Measurements from ENCODE around the gene KMT2B. TPM values are rescaled to one million over a fixed set of nuclear protein-coding genes. Genes with fewer than 3 reads are reported as not detected.

The KMT2B gene
- polyA plus RNA-seq, 2 of the 4 experiments (the other 2 are of a cell fraction), result 17.8 to 39.4 TPM

DNA sequence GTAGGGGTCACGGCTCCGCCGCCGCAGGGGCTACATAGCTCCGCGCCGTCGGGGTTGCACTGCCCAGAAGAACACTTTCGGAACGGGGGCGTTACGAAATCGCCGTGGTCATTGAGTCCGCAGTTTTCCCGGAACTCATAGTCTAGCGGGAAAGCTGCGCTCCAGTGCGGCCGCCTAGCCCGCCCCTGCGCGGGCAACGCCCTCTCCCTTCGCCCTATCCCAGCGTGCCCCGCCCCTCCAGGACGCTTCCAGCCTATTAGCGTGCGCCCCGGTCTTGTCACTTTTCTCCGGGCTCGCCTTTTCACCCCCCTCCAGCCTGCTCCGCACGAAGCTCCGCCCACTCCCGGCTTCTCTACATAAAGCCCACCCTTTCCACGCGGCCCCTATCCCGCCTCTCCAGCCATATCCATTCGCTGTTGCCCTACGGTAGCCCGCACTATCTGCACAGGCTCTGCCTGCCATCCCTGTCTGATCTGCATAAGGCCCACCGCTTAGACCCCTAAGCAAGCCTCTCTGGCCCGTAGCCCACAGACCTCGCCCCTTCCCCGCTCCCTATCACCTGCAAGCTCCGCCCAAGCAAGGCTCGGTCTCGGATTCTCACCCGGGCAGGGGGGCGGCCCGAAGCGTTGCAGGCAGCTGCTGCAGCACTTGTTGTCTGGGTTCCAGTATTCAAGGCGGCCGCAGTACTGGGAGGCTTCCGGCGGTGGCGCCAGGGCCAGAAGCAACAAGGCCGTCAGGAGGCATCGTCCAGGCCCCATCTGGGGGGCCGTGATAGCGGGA lies 22.8 kb downstream of the KMT2B start (continued):
- TF ChIP-seq HOXA7 (CRISPR knock-in tag; IDR thresholded peaks at IDR 0.05) (no peak), BCL3 (IDR thresholded peaks at IDR 0.05) (peak; percentile 72; the same call in 2 of the 3 replicates), ZNF302 (CRISPR knock-in tag; IDR thresholded peaks at IDR 0.05) (no peak), KDM5A (IDR thresholded peaks at IDR 0.05) (no peak), JUNB (IDR thresholded peaks at IDR 0.05) (no peak)

- POLR2A ChIA-PET, result interaction anchor here (0.7 to 2.0 kb wide), 12 partner anchors 10 to 230 kb away, joined by 3 to 10 read pairs (median 6); partner anchors contain the start of genes COX6B1 and NFKBID
- no peaks in the 10 kb centered on the region for H3K9me3 ChIP-seq
- 44% methylated on average over 12 of the region's 12 CpGs for WGBS (ENCODE audit: missing lambda C conversion rate)
These were observed 23.4 kb downstream of the KMT2B start for GRCh38 chr19:35741203-35741515.

More at GRCh38 chr19:35741203-35741515, 23.4 kb downstream of the KMT2B start:
- CTCF ChIA-PET, result interaction anchor here (0.9 to 2.1 kb wide), 11 partner anchors 11 to 193 kb away, joined by 3 to 12 read pairs (median 5); no protein-coding TSS in a partner anchor
- DNase-seq (ENCODE audit: low read depth in 1 of 2, low spot score in 1 of 2) (no peak), FAIRE-seq (no peak), ATAC-seq (peak in 1 of 2 experiments; percentile 0; a peak in 2 of 6 replicates)
- Histone ChIP-seq H3K4me2 (peak overlapping the region; percentile 89), H3K4me1 (peaks cover 21% of the 10 kb centered on the region), H3K27ac (peak overlapping the region; percentile 62 to 84), H3K4me3 (peak overlapping the region; percentile 47)
- TF ChIP-seq BHLHE40 (IDR thresholded peaks at IDR 0.05; ENCODE audit: low read depth, low read length), result no peak
- TF ChIP-seq HOXA7 (CRISPR knock-in tag; IDR thresholded peaks at IDR 0.05), result no peak
- no peak for TF ChIP-seq KDM1A (IDR thresholded peaks at IDR 0.05; ENCODE audit: low read depth)
- TF ChIP-seq BCL3 (IDR thresholded peaks at IDR 0.05), result no peak
- TF ChIP-seq KDM5A (IDR thresholded peaks at IDR 0.05), result no peak
- no peak for TF ChIP-seq JUN (IDR thresholded peaks at IDR 0.05)
- TF ChIP-seq REST (IDR thresholded peaks at IDR 0.05), result no peak
- no peak for TF ChIP-seq RARB (CRISPR knock-in tag; IDR thresholded peaks at IDR 0.05)
- TF ChIP-seq TP53 (CRISPR knock-in tag; IDR thresholded peaks at IDR 0.05), result no peak
- no peak for TF ChIP-seq FOSL2 (IDR thresholded peaks at IDR 0.05)
- TF ChIP-seq FOSL2 (CRISPR knock-in tag; IDR thresholded peaks at IDR 0.05), result no peak
- no peak for TF ChIP-seq ZSCAN20 (CRISPR knock-in tag; IDR thresholded peaks at IDR 0.05)
- TF ChIP-seq, protein P1, sequence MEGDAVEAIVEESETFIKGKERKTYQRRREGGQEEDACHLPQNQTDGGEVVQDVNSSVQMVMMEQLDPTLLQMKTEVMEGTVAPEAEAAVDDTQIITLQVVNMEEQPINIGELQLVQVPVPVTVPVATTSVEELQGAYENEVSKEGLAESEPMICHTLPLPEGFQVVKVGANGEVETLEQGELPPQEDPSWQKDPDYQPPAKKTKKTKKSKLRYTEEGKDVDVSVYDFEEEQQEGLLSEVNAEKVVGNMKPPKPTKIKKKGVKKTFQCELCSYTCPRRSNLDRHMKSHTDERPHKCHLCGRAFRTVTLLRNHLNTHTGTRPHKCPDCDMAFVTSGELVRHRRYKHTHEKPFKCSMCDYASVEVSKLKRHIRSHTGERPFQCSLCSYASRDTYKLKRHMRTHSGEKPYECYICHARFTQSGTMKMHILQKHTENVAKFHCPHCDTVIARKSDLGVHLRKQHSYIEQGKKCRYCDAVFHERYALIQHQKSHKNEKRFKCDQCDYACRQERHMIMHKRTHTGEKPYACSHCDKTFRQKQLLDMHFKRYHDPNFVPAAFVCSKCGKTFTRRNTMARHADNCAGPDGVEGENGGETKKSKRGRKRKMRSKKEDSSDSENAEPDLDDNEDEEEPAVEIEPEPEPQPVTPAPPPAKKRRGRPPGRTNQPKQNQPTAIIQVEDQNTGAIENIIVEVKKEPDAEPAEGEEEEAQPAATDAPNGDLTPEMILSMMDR (IDR thresholded peaks at IDR 0.05), result no peak; the same call in 2 of the 3 replicates
- TF ChIP-seq ZC3H11A (IDR thresholded peaks at IDR 0.05), result no peak
- no peak for TF ChIP-seq FOSB (CRISPR knock-in tag; IDR thresholded peaks at IDR 0.05)
- TF ChIP-seq E2F6 (IDR thresholded peaks at IDR 0.05; ENCODE audit: borderline replicate concordance, low read depth), result no peak
- TF ChIP-seq MAX (IDR thresholded peaks at IDR 0.05), result no peak
- TF ChIP-seq CHD4 (IDR thresholded peaks at IDR 0.05; ENCODE audit: borderline replicate concordance), result no peak

Measured in A549 (cell line).